IPS-NIHi11 (cell line): ENCODE data around the gene AGR3.

Experiments used
- DNase-seq: peaks from one replicate; pipeline ENCODE4 v3.0.0; 2012; ENCODE audit warnings: mixed read lengths, low spot score

The AGR3 gene

GRCh38 chr7:16833373-16833772 lies 48.4 kb downstream of the AGR3 start:
- DNase-seq = no peak

- DNase-seq = no peak
Observed at GRCh38 chr7:16826060-16826459, 55.7 kb downstream of the AGR3 start.

DNA sequence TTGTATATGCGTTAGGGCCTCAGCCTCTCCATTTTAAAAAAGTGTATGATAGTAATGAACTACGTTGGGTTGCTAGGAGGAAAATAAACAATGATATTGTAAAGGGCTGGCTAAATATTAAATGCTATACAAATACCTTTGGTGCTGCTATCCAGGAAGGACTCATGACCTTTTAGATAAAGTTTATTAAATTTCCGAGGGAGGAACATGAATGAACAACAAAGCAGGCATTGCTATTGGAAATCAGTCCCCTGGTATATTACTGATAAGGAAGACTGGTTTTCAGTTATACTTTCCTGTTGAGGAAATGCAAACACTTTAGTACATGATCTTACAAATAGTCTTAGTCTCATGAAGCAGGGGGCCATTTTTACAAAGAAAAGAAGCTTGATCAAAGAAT lies 59.8 kb downstream of the AGR3 start:
- DNase-seq = no peak

DNA sequence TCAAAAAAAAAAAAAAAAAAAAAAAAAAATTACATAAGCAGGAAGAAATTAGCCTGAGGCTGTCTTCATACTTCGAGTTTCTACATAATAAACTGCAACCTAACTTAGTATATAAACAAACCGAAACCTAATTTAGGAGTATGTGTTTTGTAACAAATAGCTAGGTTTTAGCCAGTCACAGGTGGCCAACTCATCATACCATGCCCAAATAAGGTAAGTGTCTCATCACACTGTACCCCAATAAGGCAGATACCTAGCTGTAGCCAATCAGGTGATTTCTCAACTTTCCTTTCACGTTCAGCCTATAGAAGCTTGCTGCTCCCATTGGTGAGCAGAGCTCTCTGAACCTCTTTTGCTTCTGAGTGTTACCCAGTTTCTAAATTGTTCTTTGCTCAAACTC lies 63.1 kb downstream of the AGR3 start:
- DNase-seq = no peak

DNA sequence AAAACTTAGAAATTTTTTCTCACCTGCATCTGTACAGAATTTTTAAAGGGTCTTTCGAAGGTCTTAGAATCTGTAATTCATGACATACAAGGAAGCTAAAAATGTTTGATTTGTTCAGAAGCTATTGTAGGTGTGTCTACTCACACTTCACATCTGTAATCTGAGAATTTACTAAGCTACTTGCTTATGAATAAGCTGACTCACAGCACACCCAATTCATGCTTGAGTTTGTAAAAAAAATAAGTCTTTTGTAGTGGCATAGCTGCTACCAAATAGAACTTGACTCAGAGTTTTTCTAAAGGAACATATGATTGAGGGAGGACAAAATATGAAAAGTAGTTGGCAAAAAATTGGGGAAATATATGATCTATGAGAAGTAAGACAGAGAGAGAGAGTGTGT lies 64.2 kb downstream of the AGR3 start:
- no peak for DNase-seq

DNA sequence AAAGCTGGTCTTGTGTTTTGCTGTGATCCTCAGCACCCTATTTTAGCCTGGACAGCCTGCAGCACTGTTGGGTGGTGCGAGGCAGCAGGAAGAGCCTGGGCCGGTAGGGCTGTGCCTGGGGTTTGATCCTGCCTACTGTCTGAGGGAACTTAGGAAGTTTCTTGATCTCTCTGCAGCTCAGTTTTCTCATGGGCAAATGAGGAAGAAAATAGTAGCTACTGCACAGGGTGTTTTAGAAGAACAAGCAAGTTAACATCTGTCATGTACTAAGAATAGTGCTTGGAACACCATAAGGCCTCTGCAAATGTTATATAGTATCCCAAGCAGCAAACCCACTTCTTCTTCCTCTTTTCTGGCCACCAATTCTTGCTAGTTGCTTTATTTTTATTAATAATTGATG lies 65.0 kb downstream of the AGR3 start:
- no peak for DNase-seq

GRCh38 chr7:16815001-16815400 lies 66.8 kb downstream of the AGR3 start:
- DNase-seq = no peak

DNA sequence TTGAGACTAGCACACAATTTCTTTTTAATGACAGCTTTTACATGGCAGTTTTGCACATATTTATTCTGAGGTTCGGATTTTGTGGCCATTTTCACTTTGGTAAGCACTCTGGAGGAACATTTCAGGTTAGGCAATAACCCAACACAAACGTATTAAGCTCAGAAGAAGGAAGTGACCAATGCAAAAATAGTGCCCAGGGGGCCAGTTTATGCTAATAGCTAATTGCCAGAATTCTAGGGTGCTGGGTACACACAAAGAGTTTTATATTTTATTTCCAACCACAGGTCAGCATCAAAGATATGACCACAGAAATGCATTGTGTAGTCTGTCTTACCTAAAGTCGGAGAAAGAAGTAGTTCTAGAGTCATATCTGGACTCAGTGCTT lies 68.6 kb downstream of the AGR3 start:
- no peak for DNase-seq

DNA sequence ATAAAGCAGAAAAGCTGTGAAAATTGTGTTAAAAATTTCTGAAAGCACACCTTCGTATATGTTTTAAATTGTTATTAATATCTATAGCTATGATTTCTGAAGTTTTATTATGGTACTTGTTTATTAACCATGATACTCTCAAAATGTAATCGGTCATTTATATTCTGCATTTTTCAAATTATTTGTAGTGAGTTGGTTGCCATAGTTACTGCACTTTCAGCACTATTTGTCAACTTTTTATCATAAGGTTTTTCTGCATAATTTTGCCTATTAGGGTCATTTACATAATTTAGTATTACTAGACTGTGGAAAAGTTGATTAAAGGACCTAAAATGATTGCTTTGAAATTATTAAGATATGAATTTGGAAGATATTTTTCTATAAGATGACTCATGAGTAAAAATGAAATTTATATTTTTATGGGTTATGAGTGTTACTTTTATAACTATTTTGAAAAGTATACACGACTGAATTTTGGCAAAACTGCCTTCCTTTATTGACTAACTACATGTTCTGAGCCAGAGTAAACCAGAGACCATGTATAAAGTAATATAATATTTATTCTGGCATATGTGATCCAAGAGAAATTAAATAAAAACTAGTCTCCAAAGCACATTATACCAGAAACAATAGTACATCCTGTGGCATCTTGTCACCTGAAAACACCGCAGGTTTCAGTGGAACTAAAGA lies 69.1 kb downstream of the AGR3 start:
- DNase-seq = no peak

DNA sequence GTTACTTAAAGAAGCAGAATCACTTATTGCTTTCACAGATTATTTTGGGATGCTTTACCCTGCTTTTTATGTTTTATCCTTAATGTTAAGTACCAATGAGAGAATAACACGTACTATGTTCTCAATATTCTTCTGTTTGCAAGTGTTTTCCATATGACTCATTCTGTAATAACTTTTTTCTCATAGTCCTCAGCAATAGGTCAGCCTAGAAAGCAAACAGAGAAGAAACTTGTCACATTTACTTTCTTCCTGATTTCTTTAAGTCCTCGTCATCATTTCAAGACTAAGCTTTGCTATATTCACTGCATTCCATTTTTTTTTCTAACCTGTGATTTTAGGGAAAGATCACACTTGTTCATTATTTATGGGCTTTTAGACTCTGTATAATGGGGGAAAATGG lies 70.2 kb downstream of the AGR3 start:
- DNase-seq = no peak

- no peak for DNase-seq
Observed at GRCh38 chr7:16810573-16810972, 71.2 kb downstream of the AGR3 start.

- no peak for DNase-seq
Observed at GRCh38 chr7:16810112-16810511, 71.7 kb downstream of the AGR3 start.
